ENCODE data around the gene LRRC75A.
"Not testable (repeated sequence)": the region's sequence is repeated elsewhere in the genome, so short reads cannot be mapped to it uniquely, and the experiment has no call there.

The LRRC75A gene

DNA sequence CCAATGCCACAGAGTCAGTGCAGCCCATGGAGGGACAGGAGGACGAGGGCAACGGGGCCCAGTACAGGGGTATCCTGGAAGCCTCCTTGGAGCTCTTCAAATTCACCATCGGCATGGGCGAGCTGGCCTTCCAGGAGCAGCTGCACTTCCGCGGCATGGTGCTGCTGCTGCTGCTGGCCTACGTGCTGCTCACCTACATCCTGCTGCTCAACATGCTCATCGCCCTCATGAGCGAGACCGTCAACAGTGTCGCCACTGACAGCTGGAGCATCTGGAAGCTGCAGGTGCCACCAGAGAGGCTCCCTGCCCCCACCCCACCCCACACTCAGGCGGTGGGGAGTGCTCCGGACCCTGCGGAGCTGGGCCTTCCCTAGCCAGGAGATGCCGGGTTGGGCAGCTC lies 60.0 kb downstream of the LRRC75A start:
- no peak for DNase-seq (ENCODE audit: low read depth in 3 of 3)

- DNase-seq (ENCODE audit: low read depth in 3 of 3) = no peak
Measured at GRCh38 chr17:16430650-16431049, 61.3 kb downstream of the LRRC75A start.

DNA sequence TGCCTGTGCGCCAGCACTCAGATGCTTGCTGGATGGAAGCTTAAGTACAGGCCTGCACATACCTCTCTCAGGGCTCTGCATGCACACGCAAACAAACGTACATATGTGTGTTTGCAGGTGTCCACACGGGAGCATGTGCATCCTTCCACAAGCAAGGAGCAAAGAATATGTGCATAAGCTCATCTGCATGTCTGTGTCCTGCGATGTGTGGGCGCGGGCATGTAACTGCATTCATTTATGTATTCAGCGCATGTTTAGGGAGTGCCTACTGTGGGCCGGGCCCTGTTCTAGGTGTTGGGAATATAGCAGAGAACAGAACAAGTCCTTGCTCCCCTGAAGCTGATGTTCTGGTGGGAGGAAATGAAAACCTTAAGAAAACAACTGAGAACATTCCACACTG lies 62.9 kb downstream of the LRRC75A start:
- DNase-seq (ENCODE audit: low read depth in 3 of 3) = no peak

DNA sequence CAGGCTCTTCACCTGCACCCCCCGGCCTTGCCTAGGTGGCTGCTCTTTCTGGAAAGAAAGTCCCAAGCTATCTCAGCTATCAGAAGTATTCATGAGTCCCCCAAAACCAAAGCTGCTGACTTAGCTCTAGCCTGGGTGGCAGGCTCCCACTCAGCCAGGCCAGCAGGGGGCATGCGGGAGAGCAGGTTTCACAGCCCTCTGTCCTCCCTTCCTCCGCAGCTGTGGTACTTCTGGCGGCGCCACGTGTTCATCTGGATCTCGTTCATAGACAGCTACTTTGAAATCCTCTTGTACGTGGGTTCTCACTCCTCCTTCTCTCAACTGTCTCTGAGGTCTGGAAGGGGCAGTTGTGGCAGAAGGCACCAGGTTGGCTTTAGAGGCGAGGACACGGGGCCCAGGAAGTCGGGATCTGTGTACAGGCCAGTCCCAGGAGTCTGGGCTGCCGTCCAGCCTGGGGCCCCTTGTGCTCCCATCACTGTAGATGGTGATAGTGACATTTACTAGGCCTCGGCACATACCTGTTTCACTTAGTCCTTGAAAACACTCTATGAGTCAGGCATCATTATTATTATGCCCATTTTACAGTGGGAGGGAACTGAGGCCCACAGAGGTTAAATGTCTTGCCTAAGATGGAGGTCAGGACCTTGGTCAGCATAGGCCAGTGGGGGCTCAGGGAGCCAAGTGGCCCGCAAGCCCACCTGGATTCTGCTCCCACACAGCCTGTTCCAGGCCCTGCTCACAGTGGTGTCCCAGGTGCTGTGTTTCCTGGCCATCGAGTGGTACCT lies 63.7 kb downstream of the LRRC75A start:
- peak in 1 of 3 donors; percentile 64 for DNase-seq (ENCODE audit: low read depth in 3 of 3)

- no peak for DNase-seq (ENCODE audit: low read depth in 3 of 3)
Measured at GRCh38 chr17:16427020-16427419, 65.0 kb downstream of the LRRC75A start.

- no peak for DNase-seq (ENCODE audit: low read depth in 3 of 3)
Measured at GRCh38 chr17:16425698-16426659, 66.0 kb downstream of the LRRC75A start.

GRCh38 chr17:16425202-16425601 lies 66.8 kb downstream of the LRRC75A start:
- DNase-seq (ENCODE audit: low read depth in 3 of 3) = no peak

DNA sequence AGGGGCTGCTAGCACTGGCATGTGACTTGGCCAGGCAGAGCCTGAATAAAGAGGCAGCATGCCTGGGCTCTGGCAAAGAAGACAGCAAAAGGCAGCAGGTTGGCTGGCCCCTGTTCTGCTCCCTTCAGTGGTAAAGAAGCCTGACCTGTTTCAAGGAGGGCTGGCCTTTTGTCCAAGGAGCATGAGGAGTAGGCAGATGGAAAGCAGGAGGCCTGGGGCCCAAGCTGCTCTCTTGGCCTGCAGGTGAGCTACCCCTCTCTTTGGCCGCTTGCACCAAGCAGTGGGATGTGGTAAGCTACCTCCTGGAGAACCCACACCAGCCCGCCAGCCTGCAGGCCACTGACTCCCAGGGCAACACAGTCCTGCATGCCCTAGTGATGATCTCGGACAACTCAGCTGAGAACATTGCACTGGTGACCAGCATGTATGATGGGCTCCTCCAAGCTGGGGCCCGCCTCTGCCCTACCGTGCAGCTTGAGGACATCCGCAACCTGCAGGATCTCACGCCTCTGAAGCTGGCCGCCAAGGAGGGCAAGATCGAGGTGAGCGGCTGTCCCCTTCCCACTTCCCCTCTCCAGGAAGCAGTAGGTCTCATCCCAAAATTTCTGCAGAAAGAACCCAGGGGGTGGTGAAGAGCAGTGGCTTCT lies 68.6 kb downstream of the LRRC75A start:
- no peak for DNase-seq (ENCODE audit: low read depth in 3 of 3)

DNA sequence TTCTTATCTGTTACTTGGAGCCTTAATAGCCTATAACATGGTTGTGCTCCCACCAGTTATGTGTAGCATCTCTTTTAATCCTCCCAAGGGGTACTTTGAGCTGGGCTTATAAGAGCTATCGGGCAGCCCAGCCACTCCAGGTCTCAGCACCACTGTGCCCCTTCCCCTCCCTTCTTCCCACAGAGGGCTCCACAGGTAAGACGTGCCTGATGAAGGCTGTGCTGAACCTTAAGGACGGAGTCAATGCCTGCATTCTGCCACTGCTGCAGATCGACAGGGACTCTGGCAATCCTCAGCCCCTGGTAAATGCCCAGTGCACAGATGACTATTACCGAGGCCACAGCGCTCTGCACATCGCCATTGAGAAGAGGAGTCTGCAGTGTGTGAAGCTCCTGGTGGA lies 69.6 kb downstream of the LRRC75A start:
- no peak for DNase-seq (ENCODE audit: low read depth in 3 of 3)

DNA sequence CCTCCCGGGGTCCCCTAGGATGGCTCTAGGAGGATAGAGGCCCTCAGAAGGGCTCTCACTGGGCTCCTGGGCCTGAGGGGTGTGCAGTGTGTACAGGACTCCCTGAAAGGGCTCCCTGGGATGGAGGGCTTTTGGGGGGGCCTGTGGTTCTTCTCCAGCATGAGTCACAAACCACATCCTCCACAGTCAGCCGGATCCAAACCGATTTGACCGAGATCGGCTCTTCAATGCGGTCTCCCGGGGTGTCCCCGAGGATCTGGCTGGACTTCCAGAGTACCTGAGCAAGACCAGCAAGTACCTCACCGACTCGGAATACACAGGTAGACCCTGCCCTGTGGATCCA lies 72.1 kb downstream of the LRRC75A start:
- DNase-seq (ENCODE audit: low read depth in 3 of 3) = no peak

GRCh38 chr17:16419074-16419928 lies 72.7 kb downstream of the LRRC75A start:
- peak in 2 of 3 donors; percentile 57 to 60 for DNase-seq (ENCODE audit: low read depth in 3 of 3)

DNA sequence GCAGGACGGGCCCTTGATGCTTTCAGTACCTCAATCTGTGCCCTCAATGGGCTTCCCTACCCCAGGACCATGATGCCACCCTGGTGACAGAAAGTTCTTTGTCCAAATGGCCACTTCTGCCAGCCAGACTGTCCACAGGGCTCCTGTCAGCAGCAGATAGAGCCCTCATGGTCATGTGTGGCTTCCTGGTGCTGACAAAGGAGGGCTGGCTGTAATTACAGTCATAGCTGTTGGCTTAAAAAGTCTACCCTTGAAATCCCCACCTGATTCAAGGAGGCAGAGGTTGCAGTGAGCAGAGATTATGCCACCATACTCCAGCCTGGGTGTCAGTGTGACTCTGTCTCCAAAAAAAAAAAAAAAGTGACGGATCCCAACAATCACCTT lies 73.3 kb downstream of the LRRC75A start:
- DNase-seq (ENCODE audit: low read depth in 3 of 3) = no peak

DNA sequence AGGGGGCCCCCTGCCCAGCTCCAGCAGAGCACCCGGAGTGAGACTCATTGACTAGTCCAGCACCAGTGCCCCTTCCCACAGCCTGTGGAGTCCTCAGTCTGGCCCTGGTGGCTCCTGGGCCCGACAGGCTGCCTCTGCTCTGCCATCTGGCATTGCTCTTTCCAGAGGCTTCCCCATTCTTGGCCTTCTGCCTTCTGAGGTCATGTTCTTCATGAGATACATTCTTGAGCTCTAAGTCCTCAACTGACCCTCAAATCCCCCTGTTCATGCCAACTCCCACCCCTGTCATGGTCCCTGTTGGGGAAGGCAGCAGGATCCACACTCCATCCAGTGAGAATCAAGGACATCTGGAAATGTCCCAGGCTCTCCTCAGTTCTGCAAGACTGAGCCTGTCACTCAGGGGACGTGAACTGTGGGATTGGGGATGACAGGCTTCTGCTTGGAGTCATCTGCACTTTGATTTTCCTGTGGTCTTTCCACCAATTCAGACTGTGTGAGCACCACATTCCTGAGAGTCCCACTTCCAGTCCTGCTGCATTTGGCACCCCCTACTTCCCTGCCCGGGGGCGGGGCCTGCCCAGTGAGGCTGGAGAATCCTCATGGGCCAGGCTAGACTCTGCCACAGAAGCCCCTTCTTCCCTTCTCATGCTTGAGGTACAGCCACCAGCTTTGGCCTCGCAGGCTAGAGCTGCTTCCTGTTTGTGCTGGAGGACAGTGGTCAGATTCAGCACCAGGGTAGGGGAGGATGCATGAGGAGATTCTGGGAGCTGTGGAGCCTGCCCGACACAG lies 73.9 kb downstream of the LRRC75A start:
- DNase-seq (ENCODE audit: low read depth in 3 of 3) = no peak

DNA sequence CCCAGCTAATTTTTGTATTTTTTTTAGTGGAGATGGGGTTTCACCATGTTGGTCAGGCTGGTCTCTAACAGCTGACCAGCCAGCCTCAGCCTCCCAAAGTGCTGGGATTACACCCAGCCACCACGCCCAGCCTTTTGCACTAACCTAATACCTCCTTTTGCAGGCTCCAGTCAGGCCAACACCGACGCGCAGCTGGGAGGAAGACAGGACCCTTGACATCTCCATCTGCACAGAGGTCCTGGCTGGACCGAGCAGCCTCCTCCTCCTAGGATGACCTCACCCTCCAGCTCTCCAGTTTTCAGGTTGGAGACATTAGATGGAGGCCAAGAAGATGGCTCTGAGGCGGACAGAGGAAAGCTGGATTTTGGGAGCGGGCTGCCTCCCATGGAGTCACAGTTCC lies 74.6 kb downstream of the LRRC75A start:
- no peak for DNase-seq (ENCODE audit: low read depth in 3 of 3)

GRCh38 chr17:16415031-16415924 lies 76.7 kb downstream of the LRRC75A start, which contains the start of gene TRPV2:
Gene TRPV2, plus strand, starts transcription at chr17:16415571. Its CDS starts 2,098 bp downstream, at chr17:16417669.
- peak in 1 of 3 donors; percentile 37 for DNase-seq (ENCODE audit: low read depth in 3 of 3)

GRCh38 chr17:16407911-16408588 lies 83.9 kb downstream of the LRRC75A start:
- DNase-seq (ENCODE audit: low read depth in 3 of 3) = no peak

GRCh38 chr17:16406742-16407674 lies 85.0 kb downstream of the LRRC75A start:
- no peak for DNase-seq (ENCODE audit: low read depth in 3 of 3)

- DNase-seq (ENCODE audit: low read depth in 3 of 3) = not testable (repeated sequence)
Measured at GRCh38 chr17:16403847-16404246, 88.1 kb downstream of the LRRC75A start.
